ENCODE measurements around the gene RASSF5. TPM values are rescaled to one million over a fixed set of nuclear protein-coding genes. Genes with fewer than 3 reads are reported as not detected.

Gene RASSF5
- total and polyA plus RNA-seq, 9 of the 15 experiments (the other 6 are each of a cell fraction or from before 2014, with no cell fraction given), result 6.1 to 41.0 (median 25.2) TPM

- TF ChIP-seq, protein P1, sequence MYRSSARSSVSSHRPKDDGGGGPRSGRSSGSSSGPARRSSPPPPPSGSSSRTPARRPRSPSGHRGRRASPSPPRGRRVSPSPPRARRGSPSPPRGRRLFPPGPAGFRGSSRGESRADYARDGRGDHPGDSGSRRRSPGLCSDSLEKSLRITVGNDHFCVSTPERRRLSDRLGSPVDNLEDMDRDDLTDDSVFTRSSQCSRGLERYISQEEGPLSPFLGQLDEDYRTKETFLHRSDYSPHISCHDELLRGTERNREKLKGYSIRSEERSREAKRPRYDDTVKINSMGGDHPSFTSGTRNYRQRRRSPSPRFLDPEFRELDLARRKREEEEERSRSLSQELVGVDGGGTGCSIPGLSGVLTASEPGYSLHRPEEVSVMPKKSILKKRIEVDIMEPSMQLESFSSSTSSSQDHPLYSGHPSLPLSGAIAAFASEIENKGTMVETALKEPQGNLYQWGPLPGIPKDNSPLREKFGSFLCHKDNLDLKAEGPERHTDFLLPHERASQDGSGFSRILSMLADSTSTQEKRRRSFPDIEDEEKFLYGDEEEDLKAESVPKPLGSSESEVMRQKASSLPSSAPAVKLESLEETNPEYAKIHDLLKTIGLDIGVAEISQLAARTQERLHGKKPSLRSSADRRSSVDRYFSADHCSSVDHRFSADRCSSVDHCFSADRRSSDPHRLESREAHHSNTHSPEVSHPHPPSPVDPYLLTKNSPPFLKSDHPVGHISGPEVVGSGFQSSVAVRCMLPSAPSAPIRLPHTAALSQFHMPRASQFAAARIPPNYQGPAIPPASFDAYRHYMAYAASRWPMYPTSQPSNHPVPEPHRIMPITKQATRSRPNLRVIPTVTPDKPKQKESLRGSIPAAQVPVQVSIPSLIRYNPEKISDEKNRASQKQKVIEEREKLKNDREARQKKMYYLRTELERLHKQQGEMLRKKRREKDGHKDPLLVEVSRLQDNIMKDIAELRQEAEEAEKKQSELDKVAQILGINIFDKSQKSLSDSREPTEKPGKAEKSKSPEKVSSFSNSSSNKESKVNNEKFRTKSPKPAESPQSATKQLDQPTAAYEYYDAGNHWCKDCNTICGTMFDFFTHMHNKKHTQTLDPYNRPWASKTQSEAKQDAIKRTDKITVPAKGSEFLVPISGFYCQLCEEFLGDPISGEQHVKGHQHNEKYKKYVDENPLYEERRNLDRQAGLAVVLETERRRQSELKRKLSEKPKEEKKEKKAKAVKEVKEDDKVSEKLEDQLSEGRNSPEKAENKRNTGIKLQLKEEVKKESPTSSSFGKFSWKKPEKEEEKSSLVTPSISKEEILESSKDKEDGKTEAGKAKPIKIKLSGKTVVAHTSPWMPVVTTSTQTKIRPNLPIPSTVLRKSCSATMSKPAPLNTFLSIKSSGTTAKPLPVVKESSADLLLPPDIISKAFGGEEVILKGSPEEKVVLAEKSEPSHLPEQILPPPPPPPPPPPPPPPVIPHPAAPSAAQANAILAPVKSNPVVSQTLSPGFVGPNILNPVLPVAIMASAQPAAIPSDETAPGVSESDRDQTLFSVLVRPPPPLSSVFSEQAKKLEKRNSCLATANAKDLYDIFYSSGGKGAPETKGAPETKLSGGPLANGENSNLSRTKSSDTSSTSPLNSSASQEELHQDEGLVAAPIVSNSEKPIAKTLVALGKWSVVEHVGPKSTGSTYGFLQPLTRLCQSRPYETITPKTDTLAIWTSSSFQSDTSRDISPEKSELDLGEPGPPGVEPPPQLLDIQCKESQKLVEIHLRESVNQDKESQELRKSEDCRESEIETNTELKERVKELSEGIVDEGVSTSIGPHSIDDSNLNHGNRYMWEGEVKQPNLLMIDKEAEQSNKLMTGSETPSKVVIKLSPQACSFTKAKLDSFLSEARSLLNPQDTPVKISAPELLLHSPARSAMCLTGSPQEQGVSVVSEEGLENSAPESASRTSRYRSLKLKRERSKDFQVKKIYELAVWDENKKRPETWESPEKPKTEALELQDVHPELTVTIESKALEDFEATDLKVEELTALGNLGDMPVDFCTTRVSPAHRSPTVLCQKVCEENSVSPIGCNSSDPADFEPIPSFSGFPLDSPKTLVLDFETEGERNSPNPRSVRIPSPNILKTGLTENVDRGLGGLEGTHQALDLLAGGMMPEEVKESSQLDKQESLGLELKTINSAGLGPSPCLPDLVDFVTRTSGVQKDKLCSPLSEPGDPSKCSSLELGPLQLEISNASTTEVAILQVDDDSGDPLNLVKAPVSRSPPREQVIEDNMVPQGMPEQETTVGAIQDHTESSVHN (IDR thresholded peaks at IDR 0.05; ENCODE audit: borderline replicate concordance in 1 of 2, low read depth in 1 of 2), result no peak
- TF ChIP-seq ZC3H8 (IDR thresholded peaks at IDR 0.05) (no peak), MAZ (CRISPR knock-in tag; conservative IDR thresholded peaks at IDR 0.05 in 1 of 2, IDR thresholded peaks at IDR 0.05 in 1 of 2) (peak in 1 of 2 experiments; percentile 38; a peak in 2 of 4 replicates), CBX1 (IDR thresholded peaks at IDR 0.05; ENCODE audit: low read depth) (no peak), ILF3 (IDR thresholded peaks at IDR 0.05; ENCODE audit: borderline replicate concordance) (no peak), ZNF274 (IDR thresholded peaks at IDR 0.05; ENCODE audit: borderline replicate concordance, low read depth, low read length) (no peak), RBM34 (IDR thresholded peaks at IDR 0.05; ENCODE audit: borderline replicate concordance, insufficient read depth, low read length) (no peak), MAFK (IDR thresholded peaks at IDR 0.05; ENCODE audit: low read length) (peak; percentile 50; the same call in 1 of the 2 replicates), U2AF2 (optimal IDR thresholded peaks at IDR 0.05; ENCODE audit: low read depth, low read length) (no peak), HNRNPK (IDR thresholded peaks at IDR 0.05; ENCODE audit: low read depth, low read length, poor library complexity, severe bottlenecking) (no peak), HCFC1 (IDR thresholded peaks at IDR 0.05; ENCODE audit: low read depth, low read length) (no peak), NEUROD1 (IDR thresholded peaks at IDR 0.05; ENCODE audit: borderline replicate concordance, low read depth, low read length, partially characterized antibody) (peak; percentile 82), MXI1 (IDR thresholded peaks at IDR 0.05; ENCODE audit: low read depth, low read length) (no peak), ILK (tag; IDR thresholded peaks at IDR 0.05; ENCODE audit: borderline replicate concordance, low read depth) (no peak), CCAR2 (IDR thresholded peaks at IDR 0.05; ENCODE audit: low read depth, low read length) (no peak)
- TF ChIP-seq, protein P2, sequence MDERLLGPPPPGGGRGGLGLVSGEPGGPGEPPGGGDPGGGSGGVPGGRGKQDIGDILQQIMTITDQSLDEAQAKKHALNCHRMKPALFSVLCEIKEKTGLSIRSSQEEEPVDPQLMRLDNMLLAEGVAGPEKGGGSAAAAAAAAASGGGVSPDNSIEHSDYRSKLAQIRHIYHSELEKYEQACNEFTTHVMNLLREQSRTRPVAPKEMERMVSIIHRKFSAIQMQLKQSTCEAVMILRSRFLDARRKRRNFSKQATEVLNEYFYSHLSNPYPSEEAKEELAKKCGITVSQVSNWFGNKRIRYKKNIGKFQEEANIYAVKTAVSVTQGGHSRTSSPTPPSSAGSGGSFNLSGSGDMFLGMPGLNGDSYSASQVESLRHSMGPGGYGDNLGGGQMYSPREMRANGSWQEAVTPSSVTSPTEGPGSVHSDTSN (CRISPR knock-in tag; IDR thresholded peaks at IDR 0.05; ENCODE audit: low read depth), result no peak
- TF ChIP-seq, protein P2 (tag; conservative IDR thresholded peaks at IDR 0.05; ENCODE audit: low read depth), result no peak
These were observed 37.2 kb upstream of the RASSF5 start, which contains the start of gene IKBKE (continued) for GRCh38 chr1:206469933-206470691.

Data from K562 (cell line).